H9 (cell line): ENCODE measurements around the gene QPRT. TPM values are rescaled to one million over a fixed set of nuclear protein-coding genes. Genes with fewer than 3 reads are reported as not detected.
A peak's percentile ranks its signal among the peaks of the same experiment; 100 is the strongest.

ENCODE experiments used
- DNase-seq: peaks from one replicate; pipeline ENCODE4 v3.0.0-alpha.2; 2017
- H2AFZ ChIP-seq: one replicate; pipeline ENCODE4 v1.6.1; 2013; ENCODE audit warnings: mild to moderate bottlenecking, low read length, control low read depth, moderate library complexity
- H2AK5ac ChIP-seq: 2 replicates; pipeline ENCODE4 v1.6.1; 2013; ENCODE audit warnings: low read length, control low read depth, mixed read lengths; ENCODE audit not compliant: insufficient read length
- H2BK120ac ChIP-seq: one replicate; pipeline ENCODE4 v1.6.1; 2013; ENCODE audit warnings: low read depth, mild to moderate bottlenecking, low read length, control low read depth, inconsistent platforms; ENCODE audit not compliant: poor library complexity, severe bottlenecking
- H2BK12ac ChIP-seq: 2 replicates; pipeline ENCODE4 v1.6.1; 2013; ENCODE audit warnings: low read length, control low read depth, mixed read lengths, low read depth; ENCODE audit not compliant: insufficient read length
- H2BK15ac ChIP-seq: 2 replicates; pipeline ENCODE4 v1.6.1; 2013; ENCODE audit warnings: low read depth, low read length, control low read depth
- H2BK20ac ChIP-seq: one replicate; pipeline ENCODE4 v1.6.1; 2013; ENCODE audit warnings: low read depth, mild to moderate bottlenecking, low read length, control low read depth, inconsistent platforms; ENCODE audit not compliant: poor library complexity, severe bottlenecking
- H2BK5ac ChIP-seq: 2 replicates; pipeline ENCODE4 v1.6.1; 2013; ENCODE audit warnings: low read length, control low read depth, mixed read lengths; ENCODE audit not compliant: insufficient read length
- H3K14ac ChIP-seq: 2 replicates; pipeline ENCODE4 v1.6.1; 2013; ENCODE audit warnings: low read length, control low read depth; ENCODE audit not compliant: insufficient read depth
- H3K18ac ChIP-seq: 2 replicates; pipeline ENCODE4 v1.6.1; 2013; ENCODE audit warnings: low read depth, mild to moderate bottlenecking, mixed read lengths, low read length, control low read depth; ENCODE audit not compliant: insufficient read length
- H3K23ac ChIP-seq: 2 replicates; pipeline ENCODE4 v1.6.1; 2013; ENCODE audit warnings: low read length, control low read depth, mixed read lengths, low read depth; ENCODE audit not compliant: insufficient read length
- H3K23me2 ChIP-seq: 2 replicates; pipeline ENCODE4 v1.6.1; 2013; ENCODE audit warnings: low read depth, mild to moderate bottlenecking, mixed read lengths, low read length, control low read depth; ENCODE audit not compliant: insufficient read length, poor library complexity, severe bottlenecking
- H3K27ac ChIP-seq: 2 replicates; pipeline ENCODE4 v1.5.1; 2013; ENCODE audit warnings: low read length, control low read depth, mixed read lengths, low read depth; ENCODE audit not compliant: insufficient read length
- H3K27me3 ChIP-seq: 2 replicates; pipeline ENCODE4 v1.6.1; 2013; ENCODE audit warnings: low read length, control low read depth, inconsistent platforms; ENCODE audit not compliant: insufficient read depth
- H3K4ac ChIP-seq: 2 replicates; pipeline ENCODE4 v1.6.1; 2013; ENCODE audit warnings: low read depth, mild to moderate bottlenecking, control low read depth, inconsistent platforms, low read length, moderate library complexity
- H3K4me1 ChIP-seq: 2 replicates; pipeline ENCODE4 v1.6.1; 2013; ENCODE audit warnings: low read length, control low read depth, inconsistent platforms; ENCODE audit not compliant: insufficient read depth
- H3K4me2 ChIP-seq: 2 replicates; pipeline ENCODE4 v1.6.1; 2013; ENCODE audit warnings: low read length, control low read depth, mixed read lengths; ENCODE audit not compliant: insufficient read length, insufficient read depth
- H3K56ac ChIP-seq: 2 replicates; pipeline ENCODE4 v1.6.1; 2013; ENCODE audit warnings: low read depth, mild to moderate bottlenecking, mixed read lengths, low read length, control low read depth; ENCODE audit not compliant: insufficient read length
- H3K79me1 ChIP-seq: 2 replicates; pipeline ENCODE4 v1.6.1; 2013; ENCODE audit warnings: low read depth, mild to moderate bottlenecking, moderate library complexity, low read length, control low read depth, inconsistent platforms; ENCODE audit not compliant: insufficient read depth, poor library complexity, severe bottlenecking
- H3K79me2 ChIP-seq: 2 replicates; pipeline ENCODE4 v1.6.1; 2013; ENCODE audit warnings: low read length, control low read depth, inconsistent platforms; ENCODE audit not compliant: insufficient read depth
- H3K9ac ChIP-seq: 2 replicates; pipeline ENCODE4 v1.6.1; 2013; ENCODE audit warnings: low read length, control low read depth, mixed read lengths; ENCODE audit not compliant: insufficient read length; ENCODE audit errors: extremely low read depth
- H3K9me3 ChIP-seq: one replicate; pipeline ENCODE4 v1.6.1; 2013; ENCODE audit warnings: low read depth, low read length, inconsistent platforms; ENCODE audit not compliant: control insufficient read depth
- H3T11ph ChIP-seq: one replicate; pipeline ENCODE4 v1.6.1; 2013; ENCODE audit warnings: mild to moderate bottlenecking, low read length, control low read depth, inconsistent platforms
- H4K20me1 ChIP-seq: one replicate; pipeline ENCODE4 v1.6.1; 2013; ENCODE audit not compliant: control insufficient read depth, insufficient read length, insufficient read depth
- H4K5ac ChIP-seq: 2 replicates; pipeline ENCODE4 v1.6.1; 2013; ENCODE audit warnings: low read depth, mild to moderate bottlenecking, mixed read lengths, low read length, control low read depth; ENCODE audit not compliant: insufficient read length
- H4K8ac ChIP-seq: replicated peaks from 2 replicates; pipeline ENCODE4 v1.6.1; 2013; ENCODE audit warnings: low read length, control low read depth, mixed read lengths, low read depth; ENCODE audit not compliant: insufficient read length
- H4K91ac ChIP-seq: 2 replicates; pipeline ENCODE4 v1.6.1; 2013; ENCODE audit warnings: low read depth, mild to moderate bottlenecking, moderate library complexity, mixed read lengths, low read length, control low read depth; ENCODE audit not compliant: insufficient read length
- H3K27ac Mint-ChIP-seq, 3 experiments: 2 replicates in 2 of 3; 3 replicates in 1 of 3; pipeline ENCODE4 v1.8.0; 2020 to 2021; ENCODE audit warnings: mixed read lengths in 3 of 3, mild to moderate bottlenecking in 1 of 3, moderate library complexity in 1 of 3
- H3K27me3 Mint-ChIP-seq: 2 replicates; pipeline ENCODE4 v1.8.0; 2021; ENCODE audit warnings: low read depth, mild to moderate bottlenecking, moderate library complexity, mixed read lengths
- H3K36me3 Mint-ChIP-seq, 3 experiments: 2 replicates in 2 of 3; 3 replicates in 1 of 3; pipeline ENCODE4 v1.8.0; 2020 to 2021; ENCODE audit warnings: low read depth in 3 of 3, mixed read lengths in 3 of 3; ENCODE audit not compliant: insufficient read depth in 1 of 3
- H3K4me1 Mint-ChIP-seq, 2 experiments: 2 replicates each; pipeline ENCODE4 v1.8.0; 2020; ENCODE audit warnings: mixed read lengths in 2 of 2
- H3K4me3 Mint-ChIP-seq, 2 experiments: 2 replicates in 1 of 2; 3 replicates in 1 of 2; pipeline ENCODE4 v1.8.0; 2020 to 2021; ENCODE audit warnings: mild to moderate bottlenecking in 2 of 2, mixed read lengths in 2 of 2, moderate library complexity in 1 of 2
- H3K9me3 Mint-ChIP-seq, 2 experiments: 2 replicates in 1 of 2; 3 replicates in 1 of 2; pipeline ENCODE4 v1.8.0; 2020; ENCODE audit warnings: mild to moderate bottlenecking in 2 of 2, mixed read lengths in 2 of 2, moderate library complexity in 1 of 2
- WGBS: extraction: QIAGEN DNeasy Blood & Tissue Kit; methylation state at CpG from one replicate; pipeline ENCODE4 v1.1.7; 2013; ENCODE audit warnings: missing lambda C conversion rate, low lambda C conversion rate, mixed read lengths; ENCODE audit not compliant: insufficient read length; ENCODE audit errors: extremely low coverage; 5-methylcytosine and 5-hydroxymethylcytosine counted together
- total RNA-seq: library from RNA; stranded (reverse); gene quantifications from 2 replicates; pipeline ENCODE4 v1.2.1, GENCODE V29; 2021
- TF ChIP-seq, protein P1 (sequence below): fragments of 200-600 bp; sonication (generic); conservative IDR thresholded peaks from 3 replicates; pipeline ENCODE4 v1.8.0; 2021; ENCODE audit warnings: antibody characterized with exemption, mild to moderate bottlenecking

The QPRT gene
- total RNA-seq, 1 experiment from 2014 or later: 107 TPM

DNA sequence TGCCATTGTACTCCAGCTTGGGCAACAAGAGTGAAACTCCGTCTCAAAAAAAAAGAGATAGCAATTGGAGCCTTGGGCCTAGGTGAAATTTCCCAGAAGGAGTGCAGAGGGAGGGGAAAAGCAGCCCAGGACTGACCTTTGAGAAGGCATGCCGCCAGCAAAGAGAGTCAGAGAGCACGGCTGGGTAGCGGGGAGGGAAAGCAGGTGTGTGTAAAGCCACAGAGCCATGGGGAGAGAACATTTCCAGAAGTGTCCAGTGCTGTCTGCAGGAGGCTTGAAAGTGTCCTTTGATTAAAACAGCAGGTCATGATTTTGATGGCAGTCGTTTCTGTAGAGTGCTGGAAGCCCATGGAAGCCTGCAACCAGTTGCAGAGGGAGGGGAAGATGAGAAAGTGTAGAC is 58.7 kb downstream of the QPRT start:
- Histone ChIP-seq H4K8ac (no peak overlapping the region), H2BK120ac (no peak overlapping the region), H2AK5ac (no peak overlapping the region), H4K91ac (no peak overlapping the region), H2BK5ac (no peak overlapping the region), H3K18ac (no peak overlapping the region), H2BK12ac (no peak overlapping the region), H2AFZ (no peak overlapping the region), H3K79me1 (no peaks in the 10 kb centered on the region), H3K9me3 (no peaks in the 10 kb centered on the region), H3K27me3 (no peaks in the 10 kb centered on the region), H3K79me2 (no peaks in the 10 kb centered on the region), H3K9ac (no peak overlapping the region), H4K5ac (no peak overlapping the region), H3K56ac (no peak overlapping the region), H3T11ph (no peak overlapping the region), H3K27ac (no peak overlapping the region), H2BK20ac (no peak overlapping the region), H3K4me1 (no peaks in the 10 kb centered on the region), H3K4ac (no peak overlapping the region), H3K23me2 (no peaks in the 10 kb centered on the region), H2BK15ac (no peak overlapping the region), H3K4me2 (no peak overlapping the region), H3K14ac (no peak overlapping the region; the same call in 1 of the 2 replicates), H3K23ac (no peak overlapping the region), H4K20me1 (no peaks in the 10 kb centered on the region)
- H3K36me3 Mint-ChIP-seq: peaks cover 39 to 78% (median 73%) of the 10 kb centered on the region in 3 experiments
- no peaks in the 10 kb centered on the region for H3K9me3 Mint-ChIP-seq
- no peaks in the 10 kb centered on the region; the same call in 1 of the 2 replicates for H3K27me3 Mint-ChIP-seq
- TF ChIP-seq, protein P1, sequence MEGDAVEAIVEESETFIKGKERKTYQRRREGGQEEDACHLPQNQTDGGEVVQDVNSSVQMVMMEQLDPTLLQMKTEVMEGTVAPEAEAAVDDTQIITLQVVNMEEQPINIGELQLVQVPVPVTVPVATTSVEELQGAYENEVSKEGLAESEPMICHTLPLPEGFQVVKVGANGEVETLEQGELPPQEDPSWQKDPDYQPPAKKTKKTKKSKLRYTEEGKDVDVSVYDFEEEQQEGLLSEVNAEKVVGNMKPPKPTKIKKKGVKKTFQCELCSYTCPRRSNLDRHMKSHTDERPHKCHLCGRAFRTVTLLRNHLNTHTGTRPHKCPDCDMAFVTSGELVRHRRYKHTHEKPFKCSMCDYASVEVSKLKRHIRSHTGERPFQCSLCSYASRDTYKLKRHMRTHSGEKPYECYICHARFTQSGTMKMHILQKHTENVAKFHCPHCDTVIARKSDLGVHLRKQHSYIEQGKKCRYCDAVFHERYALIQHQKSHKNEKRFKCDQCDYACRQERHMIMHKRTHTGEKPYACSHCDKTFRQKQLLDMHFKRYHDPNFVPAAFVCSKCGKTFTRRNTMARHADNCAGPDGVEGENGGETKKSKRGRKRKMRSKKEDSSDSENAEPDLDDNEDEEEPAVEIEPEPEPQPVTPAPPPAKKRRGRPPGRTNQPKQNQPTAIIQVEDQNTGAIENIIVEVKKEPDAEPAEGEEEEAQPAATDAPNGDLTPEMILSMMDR: no peak
- peak overlapping the region; percentile 63 to 90 (median 88); a peak in 5 of 7 replicates for H3K27ac Mint-ChIP-seq
- H3K4me3 Mint-ChIP-seq: no peak overlapping the region
- 0 out of 4 replicates have a peak, but pooled peaks cover 0 to 3% of the 10 kb centered on the region in 2 experiments for H3K4me1 Mint-ChIP-seq
- DNase-seq: no peak
- WGBS: no CpG with 5 or more reads among the region's 5 CpGs
